Mammary epithelial cell (primary cell): ENCODE measurements around the gene USP26.

ENCODE experiments used
- EZH2 ChIP-seq: IDR thresholded peaks from 2 replicates; pipeline ENCODE4 v1.6.1; 2012; ENCODE audit warnings: low read length, inconsistent platforms, borderline replicate concordance
- TF ChIP-seq, protein P1 (sequence below), 2 donors: IDR thresholded peaks in 1 of 2; conservative IDR thresholded peaks in 1 of 2; 2 replicates each; pipeline ENCODE4 v1.5.1; 2011 to 2012; ENCODE audit warnings: inconsistent platforms in 2 of 2, low read length in 2 of 2, mild to moderate bottlenecking in 2 of 2, control low read depth in 1 of 2, low read depth in 1 of 2; ENCODE audit not compliant: insufficient read depth in 1 of 2; ENCODE audit errors: extremely low read depth in 1 of 2

- TF ChIP-seq, protein P1, sequence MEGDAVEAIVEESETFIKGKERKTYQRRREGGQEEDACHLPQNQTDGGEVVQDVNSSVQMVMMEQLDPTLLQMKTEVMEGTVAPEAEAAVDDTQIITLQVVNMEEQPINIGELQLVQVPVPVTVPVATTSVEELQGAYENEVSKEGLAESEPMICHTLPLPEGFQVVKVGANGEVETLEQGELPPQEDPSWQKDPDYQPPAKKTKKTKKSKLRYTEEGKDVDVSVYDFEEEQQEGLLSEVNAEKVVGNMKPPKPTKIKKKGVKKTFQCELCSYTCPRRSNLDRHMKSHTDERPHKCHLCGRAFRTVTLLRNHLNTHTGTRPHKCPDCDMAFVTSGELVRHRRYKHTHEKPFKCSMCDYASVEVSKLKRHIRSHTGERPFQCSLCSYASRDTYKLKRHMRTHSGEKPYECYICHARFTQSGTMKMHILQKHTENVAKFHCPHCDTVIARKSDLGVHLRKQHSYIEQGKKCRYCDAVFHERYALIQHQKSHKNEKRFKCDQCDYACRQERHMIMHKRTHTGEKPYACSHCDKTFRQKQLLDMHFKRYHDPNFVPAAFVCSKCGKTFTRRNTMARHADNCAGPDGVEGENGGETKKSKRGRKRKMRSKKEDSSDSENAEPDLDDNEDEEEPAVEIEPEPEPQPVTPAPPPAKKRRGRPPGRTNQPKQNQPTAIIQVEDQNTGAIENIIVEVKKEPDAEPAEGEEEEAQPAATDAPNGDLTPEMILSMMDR (conservative IDR thresholded peaks at IDR 0.05 in 1 of 2, IDR thresholded peaks at IDR 0.05 in 1 of 2; ENCODE audit: extremely low read depth in 1 of 2, insufficient read depth in 1 of 2, low read depth in 1 of 2, low read length in 2 of 2), result no peak
- no peak for TF ChIP-seq EZH2
Measured at GRCh38 chrX:132986556-132986955, 110.4 kb downstream of the USP26 start.
